Heart left ventricle (tissue), 16 donors: Measurements from ENCODE around the gene RPS16. TPM values are rescaled to one million over a fixed set of nuclear protein-coding genes. Genes with fewer than 3 reads are reported as not detected.

Experiments
- ATAC-seq, 4 donors: fragments of 200-7000 bp; cut with Tn5 transposase; one replicate each; pipeline ENCODE4 v1.9.1; 2020 to 2022; ENCODE audit warnings: moderate library complexity in 4 of 4, mild to moderate bottlenecking in 3 of 4, moderate number of reproducible peaks in 1 of 4
- DNase-seq, 5 donors: peaks; one replicate each; pipeline ENCODE4 v3.0.0-alpha.2; 2020
- H3K27ac ChIP-seq, 12 donors: fragments of 200-600 bp; sonication (generic) in 4 of 12; one replicate each; pipeline versions ENCODE4 v1.5.0 to v1.8.0; 2016 to 2022; ENCODE audit warnings: mild to moderate bottlenecking in 2 of 12
- H3K27me3 ChIP-seq, 9 donors: fragments of 200-600 bp; sonication (generic) in 2 of 9; one replicate each; pipeline versions ENCODE4 v1.5.1 to v1.8.0; 2016 to 2022; ENCODE audit warnings: mild to moderate bottlenecking in 3 of 9
- H3K36me3 ChIP-seq, 9 donors: fragments of 200-600 bp; sonication (generic) in 2 of 9; one replicate each; pipeline versions ENCODE4 v1.5.0 to v1.8.0; 2018 to 2022; ENCODE audit warnings: mild to moderate bottlenecking in 2 of 9
- H3K4me1 ChIP-seq, 12 donors: fragments of 200-600 bp; sonication (generic) in 4 of 12; one replicate each; pipeline versions ENCODE4 v1.5.0 to v1.8.0; 2016 to 2022; ENCODE audit warnings: mild to moderate bottlenecking in 3 of 12
- H3K4me3 ChIP-seq, 12 donors: fragments of 200-600 bp; sonication (generic) in 4 of 12; one replicate each; pipeline versions ENCODE4 v1.5.0 to v1.8.0; 2017 to 2022; ENCODE audit warnings: mild to moderate bottlenecking in 9 of 12, moderate library complexity in 4 of 12
- H3K9me3 ChIP-seq, 12 donors: fragments of 200-600 bp; sonication (generic) in 4 of 12; one replicate each; pipeline versions ENCODE4 v1.5.0 to v1.8.0; 2016 to 2022; ENCODE audit warnings: mild to moderate bottlenecking in 1 of 12
- POLR2A ChIP-seq, 2 donors: fragments of 450-650 bp; IDR thresholded peaks; one replicate each; pipeline ENCODE4 v1.6.1; 2017; ENCODE audit warnings: antibody characterized with exemption in 2 of 2, mild to moderate bottlenecking in 2 of 2, moderate library complexity in 2 of 2
- WGBS, 4 donors: extraction: QIAGEN DNeasy Blood & Tissue Kit in 2 of 4; methylation state at CpG; one replicate each; pipeline versions ENCODE4 v1.1.5 to v1.1.7; 2013 to 2018; 5-methylcytosine and 5-hydroxymethylcytosine counted together
- intact Hi-C, 10 donors: fragments of 100-400 bp; cut with DNase I; formaldehyde crosslinking; loops; one replicate each; pipeline versions ENCODE4 v1.11.1 to v1.14.2; 2022
- polyA plus RNA-seq, 2 donors: library from polyadenylated mRNA; stranded (reverse); fragments of 200-250 nt; gene quantifications; one replicate each; pipeline ENCODE4 v1.2.3, GENCODE V29; 2013
- total RNA-seq, 9 donors: library from RNA; depleted of rRNA in 2 of 9; stranded (reverse); fragments of >200 nt in 2 of 9; fragmentation: NEBNext Ultra II Directional in 3 of 9; extraction: Animal tissue kit (Norgen Biotek cat#: 25700) in 3 of 9; gene quantifications; one replicate each; pipeline versions ENCODE4 v1.1.0 to v1.2.4, GENCODE V29; 2016 to 2023
- TF ChIP-seq, protein P1 (sequence below), 12 donors: fragments of 200-600 bp; sonication (generic) in 4 of 12; IDR thresholded peaks; one replicate each; pipeline versions ENCODE4 v1.5.0 to v1.8.0; 2018 to 2022; ENCODE audit warnings: antibody characterized with exemption in 12 of 12, mild to moderate bottlenecking in 5 of 12
- donor health status: ischemic (EF 13 %, LVEDD 7.1; RV severe dilation, severe dysfunction).
- donor health status: healthy with polysubstance abuse.
- donor health status: DM: no; HTN: yes; CAD: no.
- donor health status: DM: no; HTN: no; CAD: no.
- donor health status: ischemic (EF 25% LVEDD 6.9; RV normal size, moderate dysfunction).
- donor health status: ischemic (EF 25% LVEDD 5.7; RV mildly dilated, moderate dysfunction).
- donor health status: healthy.
- donor health status: DM: yes; HTN: yes; CAD: no.
- donor health status: ischemic (EF 35%, LVEDD 5.7; RV mildly dilated, moderate dysfunction).
- donor health status: nonischemic (EF 11% LVEDD 7.7; RV severe dilation, severe dysfunction).
- donor health status: DM: yes; HTN: yes; CAD: no.
- donor health status: PGD.
- donor health status: ischemic (EF 29% LVEDD 5.4; RV normal size, mild dysfunction).
- donor health status: nonischemic (EF 23%, LVEDD 6.1; RV moderate dilation, normal function).

RPS16 gene
- total and polyA plus RNA-seq, 11 donors = 617 to 2,656 (median 1,374) TPM

DNA sequence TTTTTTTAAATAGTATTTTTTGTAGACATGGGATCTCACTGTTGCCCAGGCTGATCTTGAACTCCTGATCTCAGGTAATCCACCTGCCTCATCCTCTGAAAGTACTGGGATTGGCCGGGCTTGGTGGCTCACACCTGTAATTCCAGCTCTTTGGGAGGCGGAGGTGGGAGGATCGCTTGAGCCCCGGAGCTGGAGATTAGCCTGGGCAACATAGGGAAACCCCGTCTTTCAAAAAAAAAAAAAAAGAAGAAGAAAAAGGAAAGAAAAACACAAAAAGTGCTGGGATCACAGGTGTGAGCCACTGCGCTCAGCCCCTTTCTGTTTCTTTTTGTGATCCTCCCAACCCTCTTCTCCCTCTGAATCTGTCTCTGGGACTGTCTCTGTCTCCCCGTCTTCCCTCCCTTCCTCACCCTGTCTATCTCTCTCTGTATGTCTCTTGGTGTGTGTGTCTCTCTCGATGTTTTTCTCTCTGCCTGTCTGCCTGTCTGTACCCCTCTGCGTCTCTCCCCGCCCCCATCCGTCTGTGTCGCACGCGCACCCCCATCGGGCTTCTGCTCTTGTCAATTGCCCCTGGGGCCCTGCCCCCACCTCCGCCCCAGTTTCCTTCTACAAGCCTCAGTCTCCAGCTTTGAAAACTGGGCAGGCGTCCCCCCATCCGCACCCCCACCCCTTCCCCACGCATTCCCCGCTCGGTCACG, 29.6 kb downstream of the RPS16 start:
- peak in 3 of 4 donors; percentile 0 to 1 (median 0) for ATAC-seq
- 17 to 21% (median 19%) methylated on average over 21 to 22 of the region's 22 CpGs for WGBS, 4 donors

DNA sequence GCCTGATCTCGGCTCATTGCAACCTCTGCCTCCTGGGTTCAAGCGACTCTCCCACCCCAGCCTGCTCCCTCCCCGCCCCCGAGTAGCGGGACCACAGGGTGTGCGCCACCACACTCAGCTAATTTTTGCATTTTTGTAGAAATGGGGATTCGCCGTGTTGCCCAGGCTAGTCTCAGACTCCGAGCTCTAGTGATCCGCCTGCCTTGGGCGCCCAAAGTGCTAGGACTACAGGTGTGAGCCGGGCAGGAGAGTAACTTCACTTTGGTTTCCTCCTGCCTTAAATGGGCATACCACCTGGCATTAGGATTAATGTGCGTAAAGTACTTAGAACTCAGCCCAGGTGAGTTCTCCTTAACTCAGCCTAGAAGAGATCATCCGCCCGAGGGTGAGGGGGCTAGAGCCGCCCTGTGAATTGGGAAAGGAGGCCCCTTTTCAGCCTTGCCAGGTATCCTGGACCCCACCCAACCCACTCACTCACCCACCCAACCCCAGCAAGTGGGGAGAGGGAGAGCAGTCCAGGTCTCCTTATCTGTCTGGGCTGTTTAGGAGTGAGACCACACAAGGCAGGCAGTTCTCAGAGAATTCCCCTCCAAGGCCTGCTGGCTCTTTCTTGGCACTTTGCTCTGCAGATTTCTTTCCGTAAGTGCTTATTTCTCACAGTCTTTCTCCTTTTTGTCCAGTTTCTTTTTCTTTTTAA, 30.3 kb downstream of the RPS16 start:
- H3K4me1 ChIP-seq = peaks cover 1 to 62% (median 27%) of the 10 kb centered on the region in 12 donors
- WGBS, 4 donors = 93 to 95% (median 93%) methylated on average over 16 to 17 of the region's 17 CpGs
- H3K4me3 ChIP-seq = peak overlapping the region in 7 of 12 donors; percentile 80 to 100 (median 97)
- peak overlapping the region; percentile 94 to 100 (median 99) for H3K27ac ChIP-seq
- H3K9me3 ChIP-seq = no peaks in the 10 kb centered on the region
- no peak for TF ChIP-seq POLR2A (IDR thresholded peaks at IDR 0.05)
- TF ChIP-seq, protein P1, sequence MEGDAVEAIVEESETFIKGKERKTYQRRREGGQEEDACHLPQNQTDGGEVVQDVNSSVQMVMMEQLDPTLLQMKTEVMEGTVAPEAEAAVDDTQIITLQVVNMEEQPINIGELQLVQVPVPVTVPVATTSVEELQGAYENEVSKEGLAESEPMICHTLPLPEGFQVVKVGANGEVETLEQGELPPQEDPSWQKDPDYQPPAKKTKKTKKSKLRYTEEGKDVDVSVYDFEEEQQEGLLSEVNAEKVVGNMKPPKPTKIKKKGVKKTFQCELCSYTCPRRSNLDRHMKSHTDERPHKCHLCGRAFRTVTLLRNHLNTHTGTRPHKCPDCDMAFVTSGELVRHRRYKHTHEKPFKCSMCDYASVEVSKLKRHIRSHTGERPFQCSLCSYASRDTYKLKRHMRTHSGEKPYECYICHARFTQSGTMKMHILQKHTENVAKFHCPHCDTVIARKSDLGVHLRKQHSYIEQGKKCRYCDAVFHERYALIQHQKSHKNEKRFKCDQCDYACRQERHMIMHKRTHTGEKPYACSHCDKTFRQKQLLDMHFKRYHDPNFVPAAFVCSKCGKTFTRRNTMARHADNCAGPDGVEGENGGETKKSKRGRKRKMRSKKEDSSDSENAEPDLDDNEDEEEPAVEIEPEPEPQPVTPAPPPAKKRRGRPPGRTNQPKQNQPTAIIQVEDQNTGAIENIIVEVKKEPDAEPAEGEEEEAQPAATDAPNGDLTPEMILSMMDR (IDR thresholded peaks at IDR 0.05) = no peak
- DNase-seq (peak in 1 of 5 donors; percentile 54), ATAC-seq (no peak)
- H3K36me3 ChIP-seq = peaks cover 3 to 26% (median 14%) of the 10 kb centered on the region in 9 donors
- no peaks in the 10 kb centered on the region for H3K27me3 ChIP-seq
- intact Hi-C loops = no loop called here

More for the DNA sequence above, 29.6 kb downstream of the RPS16 start:
- peaks cover 5 to 69% (median 34%) of the 10 kb centered on the region in 12 donors for H3K4me1 ChIP-seq
- peak in 1 of 2 donors; percentile 25 for TF ChIP-seq POLR2A (IDR thresholded peaks at IDR 0.05)
- TF ChIP-seq, protein P1 (IDR thresholded peaks at IDR 0.05) = no peak
- peak overlapping the region; percentile 94 to 100 (median 99) for H3K27ac ChIP-seq
- H3K27me3 ChIP-seq = no peaks in the 10 kb centered on the region
- H3K9me3 ChIP-seq = no peaks in the 10 kb centered on the region
- DNase-seq = peak in 1 of 5 donors; percentile 35
- H3K4me3 ChIP-seq = peak overlapping the region; percentile 59 to 100 (median 96)
- intact Hi-C loops = no loop called here
- H3K36me3 ChIP-seq = peaks cover 3 to 26% (median 14%) of the 10 kb centered on the region in 9 donors

DNA sequence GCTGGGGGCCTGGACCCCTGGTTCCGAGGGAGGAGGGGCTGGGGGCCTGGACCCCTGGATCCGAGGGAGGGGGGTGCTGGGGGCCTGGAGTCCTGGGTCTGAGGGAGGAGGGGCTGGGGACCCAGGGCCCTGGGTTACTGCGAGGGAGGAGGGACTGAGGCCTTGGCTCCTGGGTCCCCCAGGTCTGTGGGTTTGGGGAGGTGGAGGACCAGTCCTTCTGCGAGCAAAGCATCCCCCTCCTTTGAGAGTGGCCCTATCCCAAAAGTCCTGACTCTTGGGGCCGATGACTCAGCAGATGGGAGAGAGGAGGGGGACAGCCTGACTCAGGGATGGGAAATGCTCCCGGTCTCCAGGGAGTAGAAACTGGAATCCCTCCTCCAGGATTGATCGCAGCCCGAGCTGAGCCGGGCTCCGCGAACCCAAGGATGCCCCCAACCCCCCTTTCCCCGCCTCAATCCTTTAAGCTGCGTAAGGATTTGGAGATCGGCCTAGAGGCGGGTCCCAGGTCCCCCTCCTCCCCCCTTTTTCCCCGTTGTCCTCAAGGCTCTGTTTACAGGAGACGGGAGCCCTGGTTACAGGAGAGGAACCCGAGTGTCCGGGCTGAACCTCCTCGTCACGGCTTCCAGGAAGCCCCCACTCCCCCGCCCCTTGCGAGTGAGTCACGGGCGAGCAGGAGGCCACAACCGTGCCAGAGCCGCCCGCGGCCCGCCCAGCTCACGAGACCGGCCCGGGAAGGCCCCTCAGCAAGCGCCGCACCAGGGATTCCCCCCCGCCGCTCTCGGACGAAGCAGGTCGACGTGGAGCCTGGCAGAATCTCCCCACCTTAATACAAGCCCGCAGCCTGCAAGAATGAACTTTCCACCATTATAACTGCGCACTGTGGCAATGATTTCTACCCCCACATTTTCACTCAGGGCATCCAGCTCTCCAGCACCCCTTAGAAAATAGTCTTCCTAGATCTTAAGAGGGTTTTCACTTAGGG, 32.1 kb downstream of the RPS16 start:
- Histone ChIP-seq H3K27ac (peak overlapping the region; percentile 94 to 100 (median 100)), H3K9me3 (no peaks in the 10 kb centered on the region), H3K27me3 (no peaks in the 10 kb centered on the region), H3K36me3 (peaks cover 3 to 18% (median 11%) of the 10 kb centered on the region in 9 donors), H3K4me1 (peaks cover 0 to 66% (median 25%) of the 10 kb centered on the region in 12 donors), H3K4me3 (peak overlapping the region; percentile 18 to 68 (median 58))
- intact Hi-C loops = no loop called here
- ATAC-seq (peak; percentile 63 to 71 (median 68)), DNase-seq (peak; percentile 97 to 100 (median 98))
- WGBS, 4 donors = 3 to 22% (median 4%) methylated on average over 18 to 43 of the region's 43 CpGs
- peak in 1 of 2 donors; percentile 87 for TF ChIP-seq POLR2A (IDR thresholded peaks at IDR 0.05)
- TF ChIP-seq, protein P1 (IDR thresholded peaks at IDR 0.05) = no peak
